DMS153 treated with DMSO at 0.1 percent for 48 hours (cell line): ENCODE measurements around the gene P2RX7.
A peak's percentile ranks its signal among the peaks of the same experiment; 100 is the strongest.
"Not testable (repeated sequence)": the region's sequence is repeated elsewhere in the genome, so short reads cannot be mapped to it uniquely, and the experiment has no call there.

Source experiments
- DNase-seq: peaks from one replicate; lab custom pipeline; 2025; ENCODE audit not compliant: unreplicated experiment; lab: John Stamatoyannopoulos, UW

P2RX7 gene

GRCh38 chr12:121170151-121170550 is 37.5 kb downstream of the P2RX7 start:
- no peak for DNase-seq

GRCh38 chr12:121170611-121171260 is 38.1 kb downstream of the P2RX7 start:
- DNase-seq, result no peak

- no peak for DNase-seq
Observed at GRCh38 chr12:121172145-121172544, 39.5 kb downstream of the P2RX7 start.

GRCh38 chr12:121175383-121176119 is 42.9 kb downstream of the P2RX7 start:
- no peak for DNase-seq

- no peak for DNase-seq
Observed at GRCh38 chr12:121176826-121177529, 44.3 kb downstream of the P2RX7 start.

- no peak for DNase-seq
Observed at GRCh38 chr12:121181181-121181580, 48.5 kb downstream of the P2RX7 start.

GRCh38 chr12:121182222-121182893 is 49.7 kb downstream of the P2RX7 start:
- DNase-seq, result no peak

- peak; percentile 61 for DNase-seq
Observed at GRCh38 chr12:121184425-121184824, 51.7 kb downstream of the P2RX7 start.

GRCh38 chr12:121184984-121185889 is 52.6 kb downstream of the P2RX7 start:
- no peak for DNase-seq

- no peak for DNase-seq
Observed at GRCh38 chr12:121186826-121187225, 54.1 kb downstream of the P2RX7 start.

- DNase-seq, result no peak
Observed at GRCh38 chr12:121187501-121187900, 54.8 kb downstream of the P2RX7 start.

GRCh38 chr12:121188227-121188626 is 55.6 kb downstream of the P2RX7 start:
- DNase-seq, result no peak

GRCh38 chr12:121189131-121189530 is 56.5 kb downstream of the P2RX7 start:
- DNase-seq, result no peak

GRCh38 chr12:121189619-121190155 is 57.0 kb downstream of the P2RX7 start:
- DNase-seq, result no peak

- no peak for DNase-seq
Observed at GRCh38 chr12:121190523-121191031, 57.9 kb downstream of the P2RX7 start.

GRCh38 chr12:121191151-121191550 is 58.5 kb downstream of the P2RX7 start:
- DNase-seq, result no peak

GRCh38 chr12:121196902-121197301 is 64.2 kb downstream of the P2RX7 start:
- no peak for DNase-seq

- no peak for DNase-seq
Observed at GRCh38 chr12:121198949-121199348, 66.3 kb downstream of the P2RX7 start.

- not testable (repeated sequence) for DNase-seq
Observed at GRCh38 chr12:121201140-121201539, 68.5 kb downstream of the P2RX7 start.
